ENCODE measurements around the gene CASP3.
"Not testable (repeated sequence)": the region's sequence is repeated elsewhere in the genome, so short reads cannot be mapped to it uniquely, and the experiment has no call there.

CASP3 gene

GRCh38 chr4:184596044-184596616 lies 53.1 kb downstream of the CASP3 start:
- Histone ChIP-seq H3K4me1 (ENCODE audit: control insufficient read depth in 1 of 2, insufficient read depth in 1 of 2, low read depth in 1 of 2, low read length in 1 of 2) (no peaks in the 10 kb centered on the region), H3K27me3 (no peaks in the 10 kb centered on the region), H3K36me3 (no peaks in the 10 kb centered on the region), H3K9me3 (no peaks in the 10 kb centered on the region), H3K27ac (no peak overlapping the region), H3K4me3 (ENCODE audit: low read depth in 1 of 2, low read length in 1 of 2) (no peak overlapping the region)
- no peak for TF ChIP-seq CTCF (IDR thresholded peaks at IDR 0.05)

GRCh38 chr4:184595430-184595829 lies 53.8 kb downstream of the CASP3 start:
- Histone ChIP-seq H3K36me3 (no peaks in the 10 kb centered on the region), H3K9me3 (no peaks in the 10 kb centered on the region), H3K27me3 (no peaks in the 10 kb centered on the region), H3K27ac (no peak overlapping the region), H3K4me1 (ENCODE audit: control insufficient read depth in 1 of 2, insufficient read depth in 1 of 2, low read depth in 1 of 2, low read length in 1 of 2) (no peaks in the 10 kb centered on the region), H3K4me3 (ENCODE audit: low read depth in 1 of 2, low read length in 1 of 2) (no peak overlapping the region)
- TF ChIP-seq CTCF (IDR thresholded peaks at IDR 0.05), result no peak

- no peaks in the 10 kb centered on the region for H3K36me3 ChIP-seq
- no peak overlapping the region for H3K4me3 ChIP-seq (ENCODE audit: low read depth in 1 of 2, low read length in 1 of 2)
- no peaks in the 10 kb centered on the region for H3K27me3 ChIP-seq
- no peaks in the 10 kb centered on the region for H3K4me1 ChIP-seq (ENCODE audit: control insufficient read depth in 1 of 2, insufficient read depth in 1 of 2, low read depth in 1 of 2, low read length in 1 of 2)
- H3K27ac ChIP-seq, result no peak overlapping the region
- no peaks in the 10 kb centered on the region for H3K9me3 ChIP-seq
- TF ChIP-seq CTCF (IDR thresholded peaks at IDR 0.05), result no peak
Measured at GRCh38 chr4:184593461-184593860, 55.8 kb downstream of the CASP3 start.

GRCh38 chr4:184591747-184592270 lies 57.4 kb downstream of the CASP3 start:
- not testable (repeated sequence) for H3K4me3 ChIP-seq (ENCODE audit: low read depth in 1 of 2, low read length in 1 of 2); H3K4me1 ChIP-seq (ENCODE audit: control insufficient read depth in 1 of 2, insufficient read depth in 1 of 2, low read depth in 1 of 2, low read length in 1 of 2); H3K27me3 ChIP-seq; H3K27ac ChIP-seq; H3K9me3 ChIP-seq; H3K36me3 ChIP-seq

- H3K4me1 ChIP-seq (ENCODE audit: control insufficient read depth in 1 of 2, insufficient read depth in 1 of 2, low read depth in 1 of 2, low read length in 1 of 2), result no peaks in the 10 kb centered on the region
- no peaks in the 10 kb centered on the region for H3K36me3 ChIP-seq
- H3K9me3 ChIP-seq, result no peaks in the 10 kb centered on the region
- H3K27me3 ChIP-seq, result no peaks in the 10 kb centered on the region
- no peak overlapping the region for H3K27ac ChIP-seq
- no peak overlapping the region for H3K4me3 ChIP-seq (ENCODE audit: low read depth in 1 of 2, low read length in 1 of 2)
- TF ChIP-seq CTCF (IDR thresholded peaks at IDR 0.05), result no peak
Measured at GRCh38 chr4:184591070-184591677, 58.1 kb downstream of the CASP3 start.

GRCh38 chr4:184590196-184590595 lies 59.1 kb downstream of the CASP3 start:
- TF ChIP-seq CTCF (IDR thresholded peaks at IDR 0.05), result no peak
- Histone ChIP-seq H3K4me3 (ENCODE audit: low read depth in 1 of 2, low read length in 1 of 2) (no peak overlapping the region), H3K36me3 (no peaks in the 10 kb centered on the region), H3K4me1 (ENCODE audit: control insufficient read depth in 1 of 2, insufficient read depth in 1 of 2, low read depth in 1 of 2, low read length in 1 of 2) (no peaks in the 10 kb centered on the region), H3K27me3 (no peaks in the 10 kb centered on the region), H3K27ac (no peak overlapping the region), H3K9me3 (no peaks in the 10 kb centered on the region)
